ENCODE measurements around the gene SLC16A7. TPM values are rescaled to one million over a fixed set of nuclear protein-coding genes. Genes with fewer than 3 reads are reported as not detected.
A peak's percentile ranks its signal among the peaks of the same experiment; 100 is the strongest.

Gene SLC16A7
- total RNA-seq, 3 donors from 2014 or later (not counting 1 experiment from before 2014, with no cell fraction given), result 42.4 to 46.9 (median 43.2) TPM

DNA sequence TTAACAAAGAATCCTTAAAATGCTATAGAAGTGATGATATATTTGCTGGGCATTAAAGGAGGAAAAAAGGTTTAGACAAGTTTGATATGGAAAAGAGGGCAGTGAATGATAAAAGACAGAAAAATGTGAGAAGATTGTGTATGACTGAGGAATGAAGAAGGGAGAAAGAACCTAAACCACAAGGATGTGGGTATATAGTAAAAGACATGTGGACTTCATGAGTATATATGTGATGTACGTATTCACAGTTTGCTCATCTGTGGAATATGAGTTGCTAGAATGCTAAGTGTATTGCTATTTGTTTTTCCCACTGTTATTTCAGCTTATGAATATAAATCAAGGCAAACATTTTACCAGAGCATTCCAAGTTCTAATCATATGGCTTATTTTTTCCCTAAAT is 2.1 kb upstream of the SLC16A7 start:
- Histone ChIP-seq H3K4me3 (ENCODE audit: low read length) (no peak overlapping the region), H3K36me3 (ENCODE audit: control insufficient read depth, insufficient read depth, low read length) (peaks cover 3% of the 10 kb centered on the region), H3K4me1 (ENCODE audit: control insufficient read depth, insufficient read depth, low read length) (peaks cover 8% of the 10 kb centered on the region), H3K27me3 (ENCODE audit: control insufficient read depth, insufficient read depth, low read length) (no peaks in the 10 kb centered on the region), H3K27ac (ENCODE audit: low read length) (no peak overlapping the region), H3K9me3 (ENCODE audit: control insufficient read depth, insufficient read depth, low read length) (no peaks in the 10 kb centered on the region)
- Mint-ChIP-seq H3K27ac (no peak overlapping the region), H3K9me3 (no peaks in the 10 kb centered on the region), H3K36me3 (no peaks in the 10 kb centered on the region), H3K4me3 (peak overlapping the region; percentile 4), H3K4me1 (peaks cover 29 to 35% of the 10 kb centered on the region in 2 donors), H3K27me3 (ENCODE audit: low read depth in 2 of 2) (no peaks in the 10 kb centered on the region)
- intact Hi-C loops (cut with micrococcal nuclease), result no loop called here
- DNase-seq (no peak), ATAC-seq (no peak)
- WGBS (ENCODE audit: insufficient coverage), result no CpG with 5 or more reads among the region's 1 CpG
- TF ChIP-seq, protein P1, sequence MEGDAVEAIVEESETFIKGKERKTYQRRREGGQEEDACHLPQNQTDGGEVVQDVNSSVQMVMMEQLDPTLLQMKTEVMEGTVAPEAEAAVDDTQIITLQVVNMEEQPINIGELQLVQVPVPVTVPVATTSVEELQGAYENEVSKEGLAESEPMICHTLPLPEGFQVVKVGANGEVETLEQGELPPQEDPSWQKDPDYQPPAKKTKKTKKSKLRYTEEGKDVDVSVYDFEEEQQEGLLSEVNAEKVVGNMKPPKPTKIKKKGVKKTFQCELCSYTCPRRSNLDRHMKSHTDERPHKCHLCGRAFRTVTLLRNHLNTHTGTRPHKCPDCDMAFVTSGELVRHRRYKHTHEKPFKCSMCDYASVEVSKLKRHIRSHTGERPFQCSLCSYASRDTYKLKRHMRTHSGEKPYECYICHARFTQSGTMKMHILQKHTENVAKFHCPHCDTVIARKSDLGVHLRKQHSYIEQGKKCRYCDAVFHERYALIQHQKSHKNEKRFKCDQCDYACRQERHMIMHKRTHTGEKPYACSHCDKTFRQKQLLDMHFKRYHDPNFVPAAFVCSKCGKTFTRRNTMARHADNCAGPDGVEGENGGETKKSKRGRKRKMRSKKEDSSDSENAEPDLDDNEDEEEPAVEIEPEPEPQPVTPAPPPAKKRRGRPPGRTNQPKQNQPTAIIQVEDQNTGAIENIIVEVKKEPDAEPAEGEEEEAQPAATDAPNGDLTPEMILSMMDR (IDR thresholded peaks at IDR 0.05), result no peak

DNA sequence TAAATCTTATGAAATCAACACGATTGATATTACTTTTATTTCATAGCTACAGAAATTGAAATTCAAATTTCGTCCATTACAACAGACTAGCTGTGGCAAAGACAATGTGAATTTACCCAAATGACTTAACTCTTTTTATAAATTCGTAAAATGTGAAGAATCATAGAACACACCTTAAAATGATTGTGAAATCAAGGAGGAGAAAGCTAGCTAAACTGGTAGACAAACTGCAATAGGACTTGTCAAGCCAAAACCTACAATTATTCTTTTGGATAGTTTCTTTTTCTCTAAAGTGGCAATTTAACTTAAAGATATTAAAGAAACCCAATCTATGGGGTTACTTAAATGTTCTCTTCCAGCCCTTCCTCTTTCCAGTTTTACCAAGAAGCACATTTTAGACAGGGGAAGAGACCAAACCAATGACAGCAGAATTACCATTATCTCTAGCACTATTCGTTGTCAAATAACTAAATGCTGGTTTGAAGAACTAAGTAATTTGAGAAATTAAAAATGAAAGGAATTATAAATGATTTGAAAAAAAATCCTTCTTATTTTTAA is 807 bp upstream of the SLC16A7 start:
- intact Hi-C loops (cut with micrococcal nuclease), result loop anchor here (5.0 kb wide), 1 partner anchor 212 kb away; no protein-coding TSS in a partner anchor
- peaks cover 8% of the 10 kb centered on the region for H3K4me1 ChIP-seq (ENCODE audit: control insufficient read depth, insufficient read depth, low read length)
- H3K27me3 ChIP-seq (ENCODE audit: control insufficient read depth, insufficient read depth, low read length), result no peaks in the 10 kb centered on the region
- H3K36me3 Mint-ChIP-seq, result no peaks in the 10 kb centered on the region
- no peaks in the 10 kb centered on the region for H3K9me3 Mint-ChIP-seq
- no peaks in the 10 kb centered on the region for H3K27me3 Mint-ChIP-seq (ENCODE audit: low read depth in 2 of 2)
- peak in 1 of 2 donors; percentile 11 for DNase-seq
- peak overlapping the region; percentile 96 for H3K27ac ChIP-seq (ENCODE audit: low read length)
- H3K9me3 ChIP-seq (ENCODE audit: control insufficient read depth, insufficient read depth, low read length), result no peaks in the 10 kb centered on the region
- ATAC-seq, result no peak
- TF ChIP-seq, protein P1 (IDR thresholded peaks at IDR 0.05), result no peak
- H3K27ac Mint-ChIP-seq, result peak overlapping the region; percentile 93 to 99
- H3K4me1 Mint-ChIP-seq, result peaks cover 42 to 48% of the 10 kb centered on the region in 2 donors
- peak overlapping the region; percentile 96 for H3K4me3 Mint-ChIP-seq
- peaks cover 5% of the 10 kb centered on the region for H3K36me3 ChIP-seq (ENCODE audit: control insufficient read depth, insufficient read depth, low read length)
- 84% methylated on average over 3 of the region's 4 CpGs for WGBS (ENCODE audit: insufficient coverage)
- peak overlapping the region; percentile 93 for H3K4me3 ChIP-seq (ENCODE audit: low read length)

DNA sequence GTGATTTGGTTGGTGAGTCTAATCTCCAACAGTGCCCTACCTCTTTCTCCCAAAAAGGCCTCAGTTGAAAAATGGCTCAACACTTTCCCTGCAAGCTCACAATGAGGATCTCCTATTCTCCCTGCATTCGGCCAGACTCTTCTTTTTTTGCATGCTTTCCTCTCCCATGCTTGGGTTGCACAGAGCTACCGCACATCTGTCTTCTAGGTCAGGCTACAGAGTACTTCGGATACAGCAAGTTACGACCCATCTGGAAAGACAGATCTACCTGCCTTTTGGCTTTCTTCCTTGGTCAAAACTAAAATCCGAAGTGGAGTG is 305 bp upstream of the SLC16A7 start:
- Mint-ChIP-seq H3K4me3 (peak overlapping the region; percentile 96), H3K9me3 (no peaks in the 10 kb centered on the region), H3K27me3 (ENCODE audit: low read depth in 2 of 2) (no peaks in the 10 kb centered on the region), H3K36me3 (no peaks in the 10 kb centered on the region), H3K4me1 (peaks cover 47 to 53% of the 10 kb centered on the region in 2 donors), H3K27ac (peak overlapping the region; percentile 93 to 99)
- Histone ChIP-seq H3K4me3 (ENCODE audit: low read length) (peak overlapping the region; percentile 93), H3K9me3 (ENCODE audit: control insufficient read depth, insufficient read depth, low read length) (no peaks in the 10 kb centered on the region), H3K27me3 (ENCODE audit: control insufficient read depth, insufficient read depth, low read length) (no peaks in the 10 kb centered on the region), H3K36me3 (ENCODE audit: control insufficient read depth, insufficient read depth, low read length) (peaks cover 5% of the 10 kb centered on the region), H3K27ac (ENCODE audit: low read length) (peak overlapping the region; percentile 96), H3K4me1 (ENCODE audit: control insufficient read depth, insufficient read depth, low read length) (peaks cover 8% of the 10 kb centered on the region)
- intact Hi-C loops (cut with micrococcal nuclease), result loop anchor here (5.0 kb wide), 1 partner anchor 212 kb away; no protein-coding TSS in a partner anchor
- DNase-seq (no peak), ATAC-seq (no peak)
- 0% methylated on average over 5 of the region's 5 CpGs for WGBS (ENCODE audit: insufficient coverage)
- TF ChIP-seq, protein P1 (IDR thresholded peaks at IDR 0.05), result no peak

DNA sequence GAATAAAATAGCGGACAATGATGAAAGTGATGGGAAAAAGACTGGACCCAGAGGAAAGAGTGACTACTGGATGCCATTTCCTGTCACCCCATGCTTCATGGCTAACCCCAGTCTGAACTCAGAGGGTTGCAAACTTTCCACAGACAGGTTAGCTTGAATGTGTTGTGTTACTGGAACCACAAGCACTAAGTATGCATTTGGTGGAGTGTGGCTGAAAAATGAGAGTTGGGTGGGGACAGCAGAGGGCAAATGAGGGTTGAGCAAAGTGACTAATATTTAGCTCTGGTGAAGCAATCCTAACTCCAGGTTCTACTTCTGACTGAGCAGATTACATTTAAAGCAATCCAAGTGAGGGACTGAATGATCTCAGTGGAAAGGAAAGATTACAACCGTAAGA is 1.6 kb downstream of the SLC16A7 start:
- intact Hi-C loops (cut with micrococcal nuclease), result loop anchor here (2.0 to 5.0 kb wide), 2 partner anchors 39 to 210 kb away; no protein-coding TSS in a partner anchor
- peak; percentile 59 to 66 (median 60) for ATAC-seq
- peaks cover 5% of the 10 kb centered on the region for H3K36me3 ChIP-seq (ENCODE audit: control insufficient read depth, insufficient read depth, low read length)
- TF ChIP-seq, protein P1 (IDR thresholded peaks at IDR 0.05), result no peak
- no peaks in the 10 kb centered on the region for H3K9me3 Mint-ChIP-seq
- DNase-seq, result peak; percentile 63 to 76
- no peaks in the 10 kb centered on the region for H3K27me3 Mint-ChIP-seq (ENCODE audit: low read depth in 2 of 2)
- peak overlapping the region; percentile 93 to 99 for H3K27ac Mint-ChIP-seq
- H3K4me3 ChIP-seq (ENCODE audit: low read length), result peak overlapping the region; percentile 93
- H3K4me3 Mint-ChIP-seq, result peak overlapping the region; percentile 96
- H3K4me1 Mint-ChIP-seq, result peaks cover 56 to 65% of the 10 kb centered on the region in 2 donors
- peak overlapping the region; percentile 96 for H3K27ac ChIP-seq (ENCODE audit: low read length)
- WGBS (ENCODE audit: insufficient coverage), result 0% methylated on average over 2 of the region's 2 CpGs
- peaks cover 8% of the 10 kb centered on the region for H3K4me1 ChIP-seq (ENCODE audit: control insufficient read depth, insufficient read depth, low read length)
- H3K9me3 ChIP-seq (ENCODE audit: control insufficient read depth, insufficient read depth, low read length), result no peaks in the 10 kb centered on the region
- no peaks in the 10 kb centered on the region for H3K36me3 Mint-ChIP-seq
- no peaks in the 10 kb centered on the region for H3K27me3 ChIP-seq (ENCODE audit: control insufficient read depth, insufficient read depth, low read length)

Measured in natural killer cell (primary cell).